DND-41 (cell line): ENCODE data around the gene POU6F2.

Experiments
- EZH2 ChIP-seq: IDR thresholded peaks from 3 replicates; pipeline ENCODE4 v1.6.1; 2012; ENCODE audit warnings: borderline replicate concordance, low read depth, mild to moderate bottlenecking, moderate library complexity, low read length, inconsistent platforms; ENCODE audit not compliant: severe bottlenecking
- TF ChIP-seq, protein P1 (sequence below): IDR thresholded peaks from 2 replicates; pipeline ENCODE4 v1.5.1; 2012; ENCODE audit warnings: borderline replicate concordance, low read length, moderate library complexity, mild to moderate bottlenecking; ENCODE audit not compliant: poor library complexity, severe bottlenecking; ENCODE audit errors: extremely low read depth

DNA sequence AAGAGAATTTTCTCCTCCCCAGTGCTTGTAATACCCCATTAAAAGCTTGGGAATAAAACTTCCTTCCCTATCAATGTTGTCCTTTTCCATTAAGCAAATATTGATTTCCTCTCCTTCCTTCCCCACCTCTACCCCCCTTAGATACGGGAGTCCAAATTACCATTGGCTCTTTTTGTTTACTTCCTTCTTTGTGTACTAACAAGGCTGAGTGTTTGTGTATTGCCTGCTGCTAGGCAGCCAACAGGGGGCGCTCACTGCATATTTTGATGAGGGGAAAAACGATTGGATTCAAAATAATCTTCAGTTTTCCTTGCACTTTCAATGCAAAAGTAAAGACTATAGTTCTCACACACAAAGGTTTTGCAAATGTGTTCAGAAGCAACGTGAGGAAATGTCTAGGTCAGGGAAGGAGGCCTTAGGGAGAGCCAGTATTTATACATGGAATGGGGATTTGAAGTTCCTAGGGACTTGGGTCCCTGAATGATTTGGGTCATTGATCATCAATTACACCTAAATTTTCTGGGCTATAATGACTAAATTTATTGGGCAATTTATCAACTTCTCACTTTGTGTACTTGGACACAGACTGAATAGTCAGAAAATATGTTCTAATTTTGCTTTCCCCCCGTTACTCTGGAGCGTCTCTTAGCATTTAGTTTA, 45.1 kb upstream of the POU6F2 start:
- TF ChIP-seq, protein P1, sequence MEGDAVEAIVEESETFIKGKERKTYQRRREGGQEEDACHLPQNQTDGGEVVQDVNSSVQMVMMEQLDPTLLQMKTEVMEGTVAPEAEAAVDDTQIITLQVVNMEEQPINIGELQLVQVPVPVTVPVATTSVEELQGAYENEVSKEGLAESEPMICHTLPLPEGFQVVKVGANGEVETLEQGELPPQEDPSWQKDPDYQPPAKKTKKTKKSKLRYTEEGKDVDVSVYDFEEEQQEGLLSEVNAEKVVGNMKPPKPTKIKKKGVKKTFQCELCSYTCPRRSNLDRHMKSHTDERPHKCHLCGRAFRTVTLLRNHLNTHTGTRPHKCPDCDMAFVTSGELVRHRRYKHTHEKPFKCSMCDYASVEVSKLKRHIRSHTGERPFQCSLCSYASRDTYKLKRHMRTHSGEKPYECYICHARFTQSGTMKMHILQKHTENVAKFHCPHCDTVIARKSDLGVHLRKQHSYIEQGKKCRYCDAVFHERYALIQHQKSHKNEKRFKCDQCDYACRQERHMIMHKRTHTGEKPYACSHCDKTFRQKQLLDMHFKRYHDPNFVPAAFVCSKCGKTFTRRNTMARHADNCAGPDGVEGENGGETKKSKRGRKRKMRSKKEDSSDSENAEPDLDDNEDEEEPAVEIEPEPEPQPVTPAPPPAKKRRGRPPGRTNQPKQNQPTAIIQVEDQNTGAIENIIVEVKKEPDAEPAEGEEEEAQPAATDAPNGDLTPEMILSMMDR, result peak; percentile 94
- no peak for TF ChIP-seq EZH2
